Fibroblast of lung (primary cell): ENCODE results near the gene EXOSC3. TPM values are rescaled to one million over a fixed set of nuclear protein-coding genes. Genes with fewer than 3 reads are reported as not detected.
A peak's percentile ranks its signal among the peaks of the same experiment; 100 is the strongest.

Experiments used
- DNase-seq, 2 donors: peaks; one replicate each; pipeline versions ENCODE4 v3.0.0 to v3.0.0-alpha.2; 2010; ENCODE audit warnings: low read depth in 2 of 2
- H2AFZ ChIP-seq: 2 replicates; pipeline ENCODE4 v1.5.1; 2012; ENCODE audit warnings: low read length, control low read depth, inconsistent platforms
- H3K27ac ChIP-seq: 2 replicates; pipeline ENCODE4 v1.5.1; 2011; ENCODE audit warnings: low read length, control low read depth; ENCODE audit not compliant: insufficient read depth
- H3K27me3 ChIP-seq: 2 replicates; pipeline ENCODE4 v1.5.1; 2011; ENCODE audit warnings: mild to moderate bottlenecking, low read length; ENCODE audit not compliant: control insufficient read depth, insufficient read depth
- H3K36me3 ChIP-seq: 2 replicates; pipeline ENCODE4 v1.5.1; 2011; ENCODE audit warnings: low read length; ENCODE audit not compliant: control insufficient read depth, insufficient read depth
- H3K4me1 ChIP-seq: 2 replicates; pipeline ENCODE4 v1.5.1; 2011; ENCODE audit warnings: low read length; ENCODE audit not compliant: control insufficient read depth, insufficient read depth; ENCODE audit errors: extremely low read depth
- H3K4me2 ChIP-seq: 2 replicates; pipeline ENCODE4 v1.5.1; 2011; ENCODE audit warnings: low read length, control low read depth; ENCODE audit not compliant: insufficient read depth; ENCODE audit errors: extremely low read depth
- H3K4me3 ChIP-seq, 4 experiments: fragments of 200-600 bp in 1 of 4; sonication (generic) in 1 of 4; replicated peaks in 1 of 4; 2 replicates each; pipeline ENCODE4 v1.5.1; 2011 to 2016; ENCODE audit warnings: low read length in 4 of 4, low read depth in 3 of 4, mild to moderate bottlenecking in 3 of 4, control low read depth in 2 of 4, inconsistent platforms in 1 of 4, mixed read lengths in 1 of 4; ENCODE audit not compliant: insufficient read depth in 1 of 4; ENCODE audit errors: control extremely low read depth in 1 of 4
- H3K79me2 ChIP-seq: 2 replicates; pipeline ENCODE4 v1.5.1; 2012; ENCODE audit warnings: mild to moderate bottlenecking, low read length, inconsistent platforms; ENCODE audit not compliant: control insufficient read depth, insufficient read depth
- H3K9ac ChIP-seq: 2 replicates; pipeline ENCODE4 v1.5.1; 2011; ENCODE audit warnings: mild to moderate bottlenecking, low read length, control low read depth; ENCODE audit not compliant: insufficient read depth
- H3K9me3 ChIP-seq: 2 replicates; pipeline ENCODE4 v1.5.1; 2012; ENCODE audit warnings: low read depth, low read length; ENCODE audit not compliant: control insufficient read depth, insufficient read depth
- H4K20me1 ChIP-seq: 2 replicates; pipeline ENCODE4 v1.5.1; 2011; ENCODE audit warnings: low read length; ENCODE audit not compliant: control insufficient read depth, insufficient read depth; ENCODE audit errors: extremely low read depth
- EZH2 ChIP-seq: IDR thresholded peaks from 2 replicates; pipeline ENCODE4 v1.5.1; 2012; ENCODE audit warnings: low read length, control low read depth, mild to moderate bottlenecking; ENCODE audit errors: missing control alignments
- polyA plus RNA-seq, 2 donors: library from polyadenylated mRNA; depleted of rRNA in 1 of 2; stranded (reverse) in 1 of 2; unstranded in 1 of 2; fragments of >200 nt; gene quantifications; 2 replicates each; pipeline ENCODE4 v1.2.1, GENCODE V29; 2011 to 2012; ENCODE audit warnings: missing spikeins in 1 of 2
- total RNA-seq: library from RNA; depleted of rRNA; stranded (reverse); fragments of >200 nt; gene quantifications from 2 replicates; pipeline ENCODE4 v1.2.1, GENCODE V29; 2014
- TF ChIP-seq, protein P1 (sequence below), 2 donors: IDR thresholded peaks in 1 of 2; conservative IDR thresholded peaks in 1 of 2; 1 replicate in 1 of 2; 2 replicates in 1 of 2; pipeline ENCODE4 v1.5.1; 2011 to 2012; ENCODE audit warnings: low read length in 2 of 2, control low read depth in 1 of 2, inconsistent platforms in 1 of 2, low read depth in 1 of 2, mild to moderate bottlenecking in 1 of 2

The EXOSC3 gene
- total and polyA plus RNA-seq, 2 donors (not counting 1 experiment from before 2014, with no cell fraction given) = 19.0 to 34.0 TPM

DNA sequence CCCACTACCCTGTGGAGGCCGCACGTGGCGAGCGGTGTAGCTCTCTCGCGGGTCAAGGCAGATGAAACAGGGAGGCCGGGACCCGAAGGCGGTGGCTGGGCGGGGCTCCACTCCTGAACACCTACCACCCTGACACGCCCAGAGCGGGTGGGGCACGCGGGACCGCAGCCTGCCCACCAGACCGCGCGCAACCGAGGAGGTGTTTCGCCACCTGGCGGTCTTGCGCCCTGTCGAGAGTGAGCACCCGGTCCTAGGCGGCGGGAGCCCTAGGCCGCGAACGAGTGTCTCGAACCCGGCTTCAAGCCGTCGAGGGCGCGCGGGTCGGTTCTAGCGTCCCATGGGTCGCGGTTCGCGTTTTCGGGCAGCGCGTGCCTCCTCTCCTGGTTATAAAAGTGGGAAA, 2.2 kb upstream of the EXOSC3 start:
- no peak overlapping the region for H3K4me2 ChIP-seq
- peaks cover 4% of the 10 kb centered on the region for H3K36me3 ChIP-seq
- TF ChIP-seq, protein P1, sequence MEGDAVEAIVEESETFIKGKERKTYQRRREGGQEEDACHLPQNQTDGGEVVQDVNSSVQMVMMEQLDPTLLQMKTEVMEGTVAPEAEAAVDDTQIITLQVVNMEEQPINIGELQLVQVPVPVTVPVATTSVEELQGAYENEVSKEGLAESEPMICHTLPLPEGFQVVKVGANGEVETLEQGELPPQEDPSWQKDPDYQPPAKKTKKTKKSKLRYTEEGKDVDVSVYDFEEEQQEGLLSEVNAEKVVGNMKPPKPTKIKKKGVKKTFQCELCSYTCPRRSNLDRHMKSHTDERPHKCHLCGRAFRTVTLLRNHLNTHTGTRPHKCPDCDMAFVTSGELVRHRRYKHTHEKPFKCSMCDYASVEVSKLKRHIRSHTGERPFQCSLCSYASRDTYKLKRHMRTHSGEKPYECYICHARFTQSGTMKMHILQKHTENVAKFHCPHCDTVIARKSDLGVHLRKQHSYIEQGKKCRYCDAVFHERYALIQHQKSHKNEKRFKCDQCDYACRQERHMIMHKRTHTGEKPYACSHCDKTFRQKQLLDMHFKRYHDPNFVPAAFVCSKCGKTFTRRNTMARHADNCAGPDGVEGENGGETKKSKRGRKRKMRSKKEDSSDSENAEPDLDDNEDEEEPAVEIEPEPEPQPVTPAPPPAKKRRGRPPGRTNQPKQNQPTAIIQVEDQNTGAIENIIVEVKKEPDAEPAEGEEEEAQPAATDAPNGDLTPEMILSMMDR (conservative IDR thresholded peaks at IDR 0.05 in 1 of 2, IDR thresholded peaks at IDR 0.05 in 1 of 2; ENCODE audit: low read depth in 1 of 2, low read length in 2 of 2) = no peak
- TF ChIP-seq EZH2 = no peak
- no peak overlapping the region for H3K9ac ChIP-seq
- DNase-seq = no peak
- H3K9me3 ChIP-seq = no peaks in the 10 kb centered on the region
- H3K27ac ChIP-seq = no peak overlapping the region
- H3K4me1 ChIP-seq = peaks cover 4% of the 10 kb centered on the region
- no peak overlapping the region for H3K4me3 ChIP-seq
- no peak overlapping the region for H2AFZ ChIP-seq
- H3K79me2 ChIP-seq = peaks cover 27% of the 10 kb centered on the region
- H3K27me3 ChIP-seq = no peaks in the 10 kb centered on the region
- H4K20me1 ChIP-seq = no peaks in the 10 kb centered on the region

DNA sequence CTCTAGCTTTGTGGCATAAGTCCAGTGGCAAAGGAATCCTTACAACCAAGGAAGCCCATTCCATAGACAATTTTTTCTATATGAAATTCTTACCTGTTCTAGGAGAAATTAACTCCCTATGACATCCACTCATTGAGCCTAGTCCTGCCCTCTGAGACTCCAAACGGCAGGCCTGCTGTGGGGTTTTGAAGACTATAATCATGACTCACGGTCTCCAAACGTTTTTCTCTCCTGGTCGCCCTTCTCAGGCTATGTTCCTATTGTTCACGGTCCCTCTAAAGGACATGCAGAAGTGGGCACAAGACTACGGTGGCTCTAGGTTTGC, 611 bp downstream of the EXOSC3 start:
- H3K4me3 ChIP-seq = peak overlapping the region; percentile 77 to 97 (median 86)
- no peaks in the 10 kb centered on the region for H3K9me3 ChIP-seq
- H3K4me1 ChIP-seq = peaks cover 4% of the 10 kb centered on the region
- no peak for TF ChIP-seq EZH2
- TF ChIP-seq, protein P1 (conservative IDR thresholded peaks at IDR 0.05 in 1 of 2, IDR thresholded peaks at IDR 0.05 in 1 of 2; ENCODE audit: low read depth in 1 of 2, low read length in 2 of 2) = no peak
- peaks cover 4% of the 10 kb centered on the region for H3K36me3 ChIP-seq
- no peaks in the 10 kb centered on the region for H4K20me1 ChIP-seq
- H3K27ac ChIP-seq = peak overlapping the region; percentile 84
- no peaks in the 10 kb centered on the region for H3K27me3 ChIP-seq
- H3K9ac ChIP-seq = peak overlapping the region; percentile 85
- DNase-seq = no peak
- H3K79me2 ChIP-seq = peaks cover 28% of the 10 kb centered on the region
- peak overlapping the region; percentile 96 for H2AFZ ChIP-seq
- peak overlapping the region; percentile 81 for H3K4me2 ChIP-seq

DNA sequence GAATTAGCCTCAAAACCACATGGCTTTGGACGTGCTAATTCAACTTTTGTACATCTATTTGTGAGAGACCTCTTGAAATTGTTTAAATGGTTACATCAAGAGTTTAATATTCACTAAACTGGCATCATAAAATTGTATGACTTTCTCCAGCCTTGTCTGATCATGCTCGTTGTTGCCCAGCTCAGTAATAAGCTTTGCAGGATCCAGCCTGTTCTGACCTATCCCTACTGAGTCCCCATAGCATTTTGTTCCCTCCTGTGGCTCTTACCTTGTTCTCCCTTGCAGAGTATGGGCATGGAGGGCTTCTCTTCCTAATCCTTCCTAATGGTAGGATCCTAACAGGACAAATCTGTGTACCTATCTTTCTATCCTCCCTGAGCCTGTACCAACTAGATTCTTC, 6.3 kb downstream of the EXOSC3 start:
- no peak overlapping the region for H3K4me2 ChIP-seq
- no peaks in the 10 kb centered on the region for H3K9me3 ChIP-seq
- H3K4me1 ChIP-seq = peaks cover 4% of the 10 kb centered on the region

More for the DNA sequence above, 6.3 kb downstream of the EXOSC3 start:
- Histone ChIP-seq H2AFZ (no peak overlapping the region), H3K27ac (no peak overlapping the region), H4K20me1 (no peaks in the 10 kb centered on the region), H3K36me3 (peaks cover 4% of the 10 kb centered on the region), H3K27me3 (no peaks in the 10 kb centered on the region), H3K4me3 (no peak overlapping the region), H3K9ac (no peak overlapping the region), H3K79me2 (peaks cover 15% of the 10 kb centered on the region)
- TF ChIP-seq, protein P1 (conservative IDR thresholded peaks at IDR 0.05 in 1 of 2, IDR thresholded peaks at IDR 0.05 in 1 of 2; ENCODE audit: low read depth in 1 of 2, low read length in 2 of 2) = no peak
- no peak for TF ChIP-seq EZH2
- DNase-seq = no peak
